GM12878 (cell line): ENCODE data around the gene ZNF765. TPM values are rescaled to one million over a fixed set of nuclear protein-coding genes. Genes with fewer than 3 reads are reported as not detected.

ENCODE experiments used
- ATF7 ChIP-seq: fragments of 450-650 bp; IDR thresholded peaks from 2 replicates; pipeline ENCODE4 v1.6.1; 2016; ENCODE audit warnings: low read depth, mild to moderate bottlenecking
- BMI1 ChIP-seq: fragments of 450-650 bp; IDR thresholded peaks from 2 replicates; pipeline ENCODE4 v1.6.1; 2016; ENCODE audit warnings: mild to moderate bottlenecking, moderate library complexity, borderline replicate concordance
- BRCA1 ChIP-seq: IDR thresholded peaks from 2 replicates; pipeline ENCODE4 v1.6.1; 2011; ENCODE audit warnings: low read depth, low read length, improper control_type of control experiment
- CBFB ChIP-seq: IDR thresholded peaks from 2 replicates; pipeline ENCODE4 v1.6.1; 2016; ENCODE audit warnings: antibody characterized with exemption, low read depth
- EGR1 ChIP-seq, 2 experiments: IDR thresholded peaks; 1 replicate in 1 of 2; 2 replicates in 1 of 2; pipeline ENCODE4 v1.6.1; 2011 to 2012; ENCODE audit warnings: low read depth in 2 of 2, low read length in 2 of 2, borderline replicate concordance in 1 of 2, mild to moderate bottlenecking in 1 of 2, moderate library complexity in 1 of 2
- HDAC2 ChIP-seq: fragments of 200-600 bp; sonication (generic); IDR thresholded peaks from 2 replicates; pipeline ENCODE4 v1.6.1; 2017
- JUND ChIP-seq: IDR thresholded peaks from 2 replicates; pipeline ENCODE4 v1.6.1; 2012; ENCODE audit warnings: low read depth, mild to moderate bottlenecking, low read length, improper control_type of control experiment, moderate library complexity
- NR2C1 ChIP-seq: fragments of 450-650 bp; IDR thresholded peaks from 2 replicates; pipeline ENCODE4 v1.6.1; 2017; ENCODE audit warnings: antibody characterized with exemption, mild to moderate bottlenecking, moderate library complexity
- SMAD5 ChIP-seq: IDR thresholded peaks from 2 replicates; pipeline ENCODE4 v1.6.1; 2016; ENCODE audit warnings: antibody characterized with exemption, low read depth
- SMC3 ChIP-seq: IDR thresholded peaks from 2 replicates; pipeline ENCODE4 v1.6.1; 2011; ENCODE audit warnings: low read length, improper control_type of control experiment, borderline replicate concordance
- SP1 ChIP-seq: IDR thresholded peaks from one replicate; pipeline ENCODE4 v1.6.1; 2011; ENCODE audit warnings: low read depth, low read length
- SREBF2 ChIP-seq: IDR thresholded peaks from 2 replicates; pipeline ENCODE4 v1.6.1; 2012; ENCODE audit warnings: mild to moderate bottlenecking, low read length
- TCF3 ChIP-seq: IDR thresholded peaks from 2 replicates; pipeline ENCODE4 v1.6.1; 2012; ENCODE audit warnings: low read depth, mild to moderate bottlenecking, low read length, borderline replicate concordance; ENCODE audit not compliant: insufficient read depth
- YBX1 ChIP-seq: fragments of 450-650 bp; IDR thresholded peaks from 2 replicates; pipeline ENCODE4 v1.6.1; 2016; ENCODE audit warnings: antibody characterized with exemption
- ZNF384 ChIP-seq: IDR thresholded peaks from 2 replicates; pipeline ENCODE4 v1.6.1; 2012; ENCODE audit warnings: low read depth, mild to moderate bottlenecking, low read length, improper control_type of control experiment, borderline replicate concordance
- polyA plus RNA-seq, 11 experiments: library from polyadenylated mRNA; depleted of rRNA in 4 of 11; unstranded in 6 of 11; stranded (reverse) in 5 of 11; fragments of >200 nt; fragmentation: Nextera tagmentation in 4 of 11; fragmentation: Illumina TruSeq in 1 of 11; extraction: Ambion mirVana in 4 of 11; extraction: Trizol in 1 of 11; gene quantifications; 1 replicate in 1 of 11; 2 replicates in 10 of 11; pipeline versions ENCODE4 v1.2.1 to v1.2.3, GENCODE V29; 2011 to 2016; ENCODE audit warnings: inconsistent platforms in 2 of 11, missing spikeins in 2 of 11, low read depth in 1 of 11
- total RNA-seq, 4 experiments: library from RNA; depleted of rRNA in 3 of 4; stranded (reverse); fragments of >200 nt in 3 of 4; fragmentation: Illumina TruSeq in 1 of 4; extraction: Trizol in 1 of 4; gene quantifications; 2 replicates each; pipeline versions ENCODE4 v1.2.1 to v1.2.3, GENCODE V29; 2013 to 2021
- TF ChIP-seq, protein P1 (sequence below): IDR thresholded peaks from 2 replicates; pipeline ENCODE4 v1.6.1; 2011; ENCODE audit warnings: mild to moderate bottlenecking, low read depth, low read length, moderate library complexity; ENCODE audit not compliant: insufficient replicate concordance
- TF ChIP-seq, protein P2 (sequence below): IDR thresholded peaks from 2 replicates; pipeline ENCODE4 v1.6.1; 2011; ENCODE audit warnings: borderline replicate concordance, low read depth, mild to moderate bottlenecking, moderate library complexity, low read length; ENCODE audit not compliant: insufficient read depth, poor library complexity, severe bottlenecking
- TF ChIP-seq, protein P3 (sequence below): fragments of 450-650 bp; IDR thresholded peaks from 2 replicates; pipeline ENCODE4 v1.6.1; 2016; ENCODE audit warnings: mild to moderate bottlenecking
- TF ChIP-seq, protein P4 (sequence below): fragments of 450-650 bp; formaldehyde crosslinking; IDR thresholded peaks from 2 replicates; pipeline ENCODE4 v1.4.0; 2022; ENCODE audit warnings: mild to moderate bottlenecking, moderate library complexity

The ZNF765 gene
- total and polyA plus RNA-seq, 10 of the 15 experiments (the other 5 are each of a cell fraction or from before 2014, with no cell fraction given) = 2.9 to 12.7 (median 7.0) TPM

DNA sequence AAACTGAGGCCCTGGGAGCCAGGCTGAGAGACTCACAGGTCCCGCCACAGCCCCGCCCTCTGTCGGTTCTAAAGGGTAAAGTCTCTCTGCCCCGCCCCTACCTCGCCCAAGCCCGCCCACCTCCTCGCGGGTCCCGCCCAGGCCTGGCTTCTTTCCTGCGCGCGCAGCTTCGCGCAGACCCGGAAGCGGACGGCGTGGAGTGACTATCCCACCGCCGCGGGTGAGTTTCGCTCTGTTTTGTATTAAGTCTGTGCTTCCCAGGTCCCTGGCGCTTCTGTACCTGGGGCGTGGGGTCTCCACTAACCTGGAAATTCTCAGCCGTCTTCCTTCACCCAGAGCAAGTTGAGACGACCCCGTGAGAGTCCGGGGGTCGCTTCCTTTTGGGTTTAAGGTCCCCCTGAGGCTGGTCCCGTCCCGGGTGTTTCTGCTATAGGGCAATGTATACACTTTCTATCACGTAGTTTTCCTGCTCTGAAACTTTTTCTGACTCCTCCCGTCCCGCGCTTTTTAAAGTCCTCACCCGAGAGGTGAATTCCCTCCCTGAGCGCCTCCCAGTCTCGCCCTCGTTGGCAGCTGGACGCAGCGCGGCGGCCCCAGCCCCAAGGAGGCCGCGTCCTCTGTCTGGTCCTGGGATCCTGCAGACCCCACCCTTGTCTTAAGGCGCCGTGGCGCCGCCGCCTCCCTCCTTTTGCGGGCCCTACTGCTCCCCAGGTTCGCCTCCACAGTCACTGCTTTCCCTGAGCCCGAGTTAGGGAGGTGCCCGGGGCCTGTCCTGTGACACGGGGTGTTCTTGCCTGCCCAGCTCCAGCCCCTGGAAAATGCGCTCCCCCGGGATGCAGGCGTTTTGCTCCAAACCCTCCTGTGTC lies at the start of gene ZNF765 (continued):
- TF ChIP-seq, protein P1, sequence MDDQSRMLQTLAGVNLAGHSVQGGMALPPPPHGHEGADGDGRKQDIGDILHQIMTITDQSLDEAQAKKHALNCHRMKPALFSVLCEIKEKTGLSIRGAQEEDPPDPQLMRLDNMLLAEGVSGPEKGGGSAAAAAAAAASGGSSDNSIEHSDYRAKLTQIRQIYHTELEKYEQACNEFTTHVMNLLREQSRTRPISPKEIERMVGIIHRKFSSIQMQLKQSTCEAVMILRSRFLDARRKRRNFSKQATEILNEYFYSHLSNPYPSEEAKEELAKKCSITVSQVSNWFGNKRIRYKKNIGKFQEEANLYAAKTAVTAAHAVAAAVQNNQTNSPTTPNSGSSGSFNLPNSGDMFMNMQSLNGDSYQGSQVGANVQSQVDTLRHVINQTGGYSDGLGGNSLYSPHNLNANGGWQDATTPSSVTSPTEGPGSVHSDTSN = no peak
- TF ChIP-seq ATF7 (peak; percentile 56; the same call in 1 of the 2 replicates), CBFB (0 out of 2 replicates have a peak, but pooled peaks have one; percentile 40), SMC3 (no peak), JUND (peak; percentile 46; the same call in 1 of the 2 replicates), EGR1 (IDR thresholded peaks at IDR 0.05; ENCODE audit: borderline replicate concordance in 1 of 2, low read depth in 2 of 2, low read length in 2 of 2) (peak in 1 of 2 experiments; percentile 37; a peak in 1 of 3 replicates), TCF3 (no peak), NR2C1 (no peak), SP1 (peak; percentile 58), YBX1 (no peak), SMAD5 (0 out of 2 replicates have a peak, but pooled peaks have one; percentile 53), ZNF384 (no peak), SREBF2 (no peak), HDAC2 (no peak), BRCA1 (no peak), BMI1 (no peak)
- TF ChIP-seq, protein P2, sequence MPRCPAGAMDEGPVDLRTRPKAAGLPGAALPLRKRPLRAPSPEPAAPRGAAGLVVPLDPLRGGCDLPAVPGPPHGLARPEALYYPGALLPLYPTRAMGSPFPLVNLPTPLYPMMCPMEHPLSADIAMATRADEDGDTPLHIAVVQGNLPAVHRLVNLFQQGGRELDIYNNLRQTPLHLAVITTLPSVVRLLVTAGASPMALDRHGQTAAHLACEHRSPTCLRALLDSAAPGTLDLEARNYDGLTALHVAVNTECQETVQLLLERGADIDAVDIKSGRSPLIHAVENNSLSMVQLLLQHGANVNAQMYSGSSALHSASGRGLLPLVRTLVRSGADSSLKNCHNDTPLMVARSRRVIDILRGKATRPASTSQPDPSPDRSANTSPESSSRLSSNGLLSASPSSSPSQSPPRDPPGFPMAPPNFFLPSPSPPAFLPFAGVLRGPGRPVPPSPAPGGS = no peak
- TF ChIP-seq, protein P3, sequence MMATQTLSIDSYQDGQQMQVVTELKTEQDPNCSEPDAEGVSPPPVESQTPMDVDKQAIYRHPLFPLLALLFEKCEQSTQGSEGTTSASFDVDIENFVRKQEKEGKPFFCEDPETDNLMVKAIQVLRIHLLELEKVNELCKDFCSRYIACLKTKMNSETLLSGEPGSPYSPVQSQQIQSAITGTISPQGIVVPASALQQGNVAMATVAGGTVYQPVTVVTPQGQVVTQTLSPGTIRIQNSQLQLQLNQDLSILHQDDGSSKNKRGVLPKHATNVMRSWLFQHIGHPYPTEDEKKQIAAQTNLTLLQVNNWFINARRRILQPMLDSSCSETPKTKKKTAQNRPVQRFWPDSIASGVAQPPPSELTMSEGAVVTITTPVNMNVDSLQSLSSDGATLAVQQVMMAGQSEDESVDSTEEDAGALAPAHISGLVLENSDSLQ = no peak
- TF ChIP-seq, protein P4, sequence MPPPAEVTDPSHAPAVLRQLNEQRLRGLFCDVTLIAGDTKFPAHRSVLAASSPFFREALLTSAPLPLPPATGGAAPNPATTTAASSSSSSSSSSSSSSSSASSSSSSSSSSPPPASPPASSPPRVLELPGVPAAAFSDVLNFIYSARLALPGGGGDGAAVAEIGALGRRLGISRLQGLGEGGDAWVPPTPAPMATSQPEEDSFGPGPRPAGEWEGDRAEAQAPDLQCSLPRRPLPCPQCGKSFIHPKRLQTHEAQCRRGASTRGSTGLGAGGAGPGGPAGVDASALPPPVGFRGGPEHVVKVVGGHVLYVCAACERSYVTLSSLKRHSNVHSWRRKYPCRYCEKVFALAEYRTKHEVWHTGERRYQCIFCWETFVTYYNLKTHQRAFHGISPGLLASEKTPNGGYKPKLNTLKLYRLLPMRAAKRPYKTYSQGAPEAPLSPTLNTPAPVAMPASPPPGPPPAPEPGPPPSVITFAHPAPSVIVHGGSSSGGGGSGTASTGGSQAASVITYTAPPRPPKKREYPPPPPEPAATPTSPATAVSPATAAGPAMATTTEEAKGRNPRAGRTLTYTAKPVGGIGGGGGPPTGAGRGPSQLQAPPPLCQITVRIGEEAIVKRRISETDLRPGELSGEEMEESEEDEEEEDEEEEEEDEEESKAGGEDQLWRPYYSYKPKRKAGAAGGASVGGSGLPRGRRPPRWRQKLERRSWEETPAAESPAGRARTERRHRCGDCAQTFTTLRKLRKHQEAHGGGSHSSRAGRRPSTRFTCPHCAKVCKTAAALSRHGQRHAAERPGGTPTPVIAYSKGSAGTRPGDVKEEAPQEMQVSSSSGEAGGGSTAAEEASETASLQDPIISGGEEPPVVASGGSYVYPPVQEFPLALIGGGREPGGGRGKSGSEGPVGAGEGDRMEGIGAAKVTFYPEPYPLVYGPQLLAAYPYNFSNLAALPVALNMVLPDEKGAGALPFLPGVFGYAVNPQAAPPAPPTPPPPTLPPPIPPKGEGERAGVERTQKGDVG (CRISPR knock-in tag) = no peak
